Loucy (cell line): ENCODE measurements around the gene CCDC33.

ENCODE experiments used
- CTCF ChIP-seq: fragments of 200-600 bp; sonication (generic); conservative IDR thresholded peaks from 2 replicates; pipeline ENCODE4 v1.5.1; 2014; ENCODE audit warnings: mild to moderate bottlenecking, antibody characterized with exemption, low read length
- EZH2phosphoT487 ChIP-seq: fragments of 200-600 bp; IDR thresholded peaks from 2 replicates; pipeline ENCODE4 v1.6.1; 2018; ENCODE audit warnings: antibody characterized with exemption, mild to moderate bottlenecking, moderate library complexity, borderline replicate concordance

- no peak for TF ChIP-seq EZH2phosphoT487
- TF ChIP-seq CTCF, result no peak
Measured at GRCh38 chr15:74384881-74385643, 148.9 kb downstream of the CCDC33 start.
